ENCODE results near the gene GLI3. TPM values are rescaled to one million over a fixed set of nuclear protein-coding genes. Genes with fewer than 3 reads are reported as not detected.

The GLI3 gene
- total RNA-seq, 1 experiment from 2014 or later: 46.2 TPM

GRCh38 chr7:42096681-42097561, 140.1 kb downstream of the GLI3 start:
- CTCF ChIA-PET: interaction anchor here (1.2 kb wide), 1 partner anchor 521 kb away, joined by 3 read pairs; no protein-coding TSS in a partner anchor
- Mint-ChIP-seq H3K27ac (no peak overlapping the region), H3K27me3 (ENCODE audit: low read depth) (peaks cover 61% of the 10 kb centered on the region), H3K4me3 (no peak overlapping the region), H3K9me3 (no peaks in the 10 kb centered on the region), H3K36me3 (peaks cover 20% of the 10 kb centered on the region), H3K4me1 (peaks cover 47% of the 10 kb centered on the region)
- POLR2A ChIA-PET: no interaction called here
- TF ChIP-seq HMGA2 (CRISPR knock-in tag; IDR thresholded peaks at IDR 0.05) (no peak), KAT7 (CRISPR knock-in tag; IDR thresholded peaks at IDR 0.05; ENCODE audit: borderline replicate concordance) (no peak), TP53 (CRISPR knock-in tag; IDR thresholded peaks at IDR 0.05) (no peak), ZNF396 (CRISPR knock-in tag; IDR thresholded peaks at IDR 0.05; ENCODE audit: borderline replicate concordance) (no peak), ZSCAN18 (CRISPR knock-in tag; IDR thresholded peaks at IDR 0.05) (no peak), GABPB1 (CRISPR knock-in tag; IDR thresholded peaks at IDR 0.05) (no peak), MYBL2 (CRISPR knock-in tag; IDR thresholded peaks at IDR 0.05) (no peak), JUN (CRISPR knock-in tag; IDR thresholded peaks at IDR 0.05) (no peak), ESRRA (CRISPR knock-in tag; IDR thresholded peaks at IDR 0.05; ENCODE audit: borderline replicate concordance) (no peak), ETV6 (CRISPR knock-in tag; IDR thresholded peaks at IDR 0.05) (no peak), ZNF416 (CRISPR knock-in tag; IDR thresholded peaks at IDR 0.05) (no peak), ZNF671 (CRISPR knock-in tag; IDR thresholded peaks at IDR 0.05) (no peak), ARID4B (CRISPR knock-in tag; IDR thresholded peaks at IDR 0.05; ENCODE audit: borderline replicate concordance) (no peak)
- TF ChIP-seq, protein P1, sequence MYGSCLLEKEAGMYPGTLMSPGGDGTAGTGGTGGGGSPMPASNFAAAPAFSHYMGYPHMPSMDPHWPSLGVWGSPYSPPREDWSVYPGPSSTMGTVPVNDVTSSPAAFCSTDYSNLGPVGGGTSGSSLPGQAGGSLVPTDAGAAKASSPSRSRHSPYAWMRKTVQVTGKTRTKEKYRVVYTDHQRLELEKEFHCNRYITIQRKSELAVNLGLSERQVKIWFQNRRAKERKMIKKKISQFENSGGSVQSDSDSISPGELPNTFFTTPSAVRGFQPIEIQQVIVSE (CRISPR knock-in tag; IDR thresholded peaks at IDR 0.05; ENCODE audit: borderline replicate concordance): no peak
- ATAC-seq: peak; percentile 60
- no peak for DNase-seq (ENCODE audit: low spot score)

DNA sequence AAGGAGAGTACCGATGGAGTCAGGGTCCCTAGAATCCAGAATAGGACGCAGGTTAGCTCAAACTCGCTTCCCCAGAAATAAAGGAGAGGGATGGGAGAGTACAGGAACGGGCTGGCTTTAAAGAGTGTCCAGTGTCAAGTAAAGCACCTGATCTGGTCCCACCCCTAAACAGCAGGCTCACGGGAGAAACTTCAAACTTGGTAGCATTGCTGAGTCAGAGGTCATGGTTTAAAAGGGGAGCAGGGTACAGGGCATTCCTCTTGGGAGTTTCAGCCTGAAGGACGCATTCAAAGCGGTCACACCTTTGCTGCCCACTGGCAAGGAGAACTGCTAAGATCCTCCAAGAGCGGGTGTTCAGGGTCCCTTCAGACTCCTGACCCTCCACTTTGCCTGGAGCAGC, 140.7 kb downstream of the GLI3 start:
- ChIA-PET POLR2A (no interaction called here), CTCF (interaction anchor here (1.2 kb wide), 1 partner anchor 522 kb away, joined by 3 read pairs; no protein-coding TSS in a partner anchor)
- ATAC-seq (no peak), DNase-seq (ENCODE audit: low spot score) (no peak)
- no peak overlapping the region for H3K27ac Mint-ChIP-seq
- peaks cover 20% of the 10 kb centered on the region for H3K36me3 Mint-ChIP-seq
- peaks cover 54% of the 10 kb centered on the region for H3K4me1 Mint-ChIP-seq
- no peak for TF ChIP-seq TP53 (CRISPR knock-in tag; IDR thresholded peaks at IDR 0.05)
- TF ChIP-seq SP1 (CRISPR knock-in tag; conservative IDR thresholded peaks at IDR 0.05): no peak
- no peak for TF ChIP-seq ZNF121 (CRISPR knock-in tag; IDR thresholded peaks at IDR 0.05)
- TF ChIP-seq, protein P1 (CRISPR knock-in tag; IDR thresholded peaks at IDR 0.05; ENCODE audit: borderline replicate concordance): no peak
- TF ChIP-seq ZNF671 (CRISPR knock-in tag; IDR thresholded peaks at IDR 0.05): no peak
- TF ChIP-seq ZNF263 (CRISPR knock-in tag; IDR thresholded peaks at IDR 0.05; ENCODE audit: low read depth): no peak
- TF ChIP-seq ZNF219 (CRISPR knock-in tag; IDR thresholded peaks at IDR 0.05; ENCODE audit: borderline replicate concordance): no peak
- TF ChIP-seq SOX15 (CRISPR knock-in tag; IDR thresholded peaks at IDR 0.05): no peak
- TF ChIP-seq, protein P2, sequence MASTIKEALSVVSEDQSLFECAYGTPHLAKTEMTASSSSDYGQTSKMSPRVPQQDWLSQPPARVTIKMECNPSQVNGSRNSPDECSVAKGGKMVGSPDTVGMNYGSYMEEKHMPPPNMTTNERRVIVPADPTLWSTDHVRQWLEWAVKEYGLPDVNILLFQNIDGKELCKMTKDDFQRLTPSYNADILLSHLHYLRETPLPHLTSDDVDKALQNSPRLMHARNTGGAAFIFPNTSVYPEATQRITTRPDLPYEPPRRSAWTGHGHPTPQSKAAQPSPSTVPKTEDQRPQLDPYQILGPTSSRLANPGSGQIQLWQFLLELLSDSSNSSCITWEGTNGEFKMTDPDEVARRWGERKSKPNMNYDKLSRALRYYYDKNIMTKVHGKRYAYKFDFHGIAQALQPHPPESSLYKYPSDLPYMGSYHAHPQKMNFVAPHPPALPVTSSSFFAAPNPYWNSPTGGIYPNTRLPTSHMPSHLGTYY (CRISPR knock-in tag; IDR thresholded peaks at IDR 0.05): no peak
- TF ChIP-seq ZNF423 (CRISPR knock-in tag; IDR thresholded peaks at IDR 0.05): no peak
- TF ChIP-seq, protein P3, sequence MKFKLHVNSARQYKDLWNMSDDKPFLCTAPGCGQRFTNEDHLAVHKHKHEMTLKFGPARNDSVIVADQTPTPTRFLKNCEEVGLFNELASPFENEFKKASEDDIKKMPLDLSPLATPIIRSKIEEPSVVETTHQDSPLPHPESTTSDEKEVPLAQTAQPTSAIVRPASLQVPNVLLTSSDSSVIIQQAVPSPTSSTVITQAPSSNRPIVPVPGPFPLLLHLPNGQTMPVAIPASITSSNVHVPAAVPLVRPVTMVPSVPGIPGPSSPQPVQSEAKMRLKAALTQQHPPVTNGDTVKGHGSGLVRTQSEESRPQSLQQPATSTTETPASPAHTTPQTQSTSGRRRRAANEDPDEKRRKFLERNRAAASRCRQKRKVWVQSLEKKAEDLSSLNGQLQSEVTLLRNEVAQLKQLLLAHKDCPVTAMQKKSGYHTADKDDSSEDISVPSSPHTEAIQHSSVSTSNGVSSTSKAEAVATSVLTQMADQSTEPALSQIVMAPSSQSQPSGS (CRISPR knock-in tag; IDR thresholded peaks at IDR 0.05; ENCODE audit: borderline replicate concordance, low read depth): no peak
- no peak for TF ChIP-seq GTF2I (CRISPR knock-in tag; conservative IDR thresholded peaks at IDR 0.05)
- no peak for TF ChIP-seq E2F5 (CRISPR knock-in tag; IDR thresholded peaks at IDR 0.05)
- peaks cover 67% of the 10 kb centered on the region for H3K27me3 Mint-ChIP-seq (ENCODE audit: low read depth)
- H3K9me3 Mint-ChIP-seq: no peaks in the 10 kb centered on the region
- H3K4me3 Mint-ChIP-seq: no peak overlapping the region

All from WTC11 (cell line).